GM18951 (cell line): ENCODE data around the gene CD300E.
"Not testable (repeated sequence)": the region's sequence is repeated elsewhere in the genome, so short reads cannot be mapped to it uniquely, and the experiment has no call there.

Experiments used
- POLR2A ChIP-seq: IDR thresholded peaks from 4 replicates; pipeline ENCODE4 v1.6.1; 2011; ENCODE audit warnings: mild to moderate bottlenecking; ENCODE audit not compliant: insufficient read length, insufficient read depth; ENCODE audit errors: extremely low read depth
- in situ Hi-C: fragments of 300-500 bp; cut with MboI; formaldehyde crosslinking; loops from one replicate; pipeline ENCODE4 v1.12.0; 2022; ENCODE audit warnings: low sequenced_read_pairs, mixed read lengths, inconsistent platforms; ENCODE audit not compliant: unreplicated experiment

The CD300E gene

DNA sequence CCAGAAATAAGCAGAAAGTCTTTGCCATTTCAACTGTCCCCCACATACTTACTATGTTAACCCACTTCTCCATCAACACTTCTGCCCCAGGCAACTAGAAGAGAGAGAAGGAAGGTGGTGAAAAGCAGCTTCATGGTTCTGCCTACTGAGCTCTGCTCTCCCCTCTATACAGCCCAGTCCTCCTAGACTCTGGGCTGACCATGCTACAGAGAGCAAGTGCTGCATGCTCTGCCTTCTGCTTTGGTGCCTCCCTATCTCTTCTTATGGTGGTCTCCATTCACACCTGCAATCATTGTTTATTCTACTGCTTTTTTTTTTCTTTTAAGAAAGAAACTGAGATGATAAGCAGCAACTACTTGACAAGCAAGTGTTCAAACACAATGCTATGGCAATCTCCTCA, 20.3 kb upstream of the CD300E start:
- in situ Hi-C loops: no loop called here
- no peak for TF ChIP-seq POLR2A

DNA sequence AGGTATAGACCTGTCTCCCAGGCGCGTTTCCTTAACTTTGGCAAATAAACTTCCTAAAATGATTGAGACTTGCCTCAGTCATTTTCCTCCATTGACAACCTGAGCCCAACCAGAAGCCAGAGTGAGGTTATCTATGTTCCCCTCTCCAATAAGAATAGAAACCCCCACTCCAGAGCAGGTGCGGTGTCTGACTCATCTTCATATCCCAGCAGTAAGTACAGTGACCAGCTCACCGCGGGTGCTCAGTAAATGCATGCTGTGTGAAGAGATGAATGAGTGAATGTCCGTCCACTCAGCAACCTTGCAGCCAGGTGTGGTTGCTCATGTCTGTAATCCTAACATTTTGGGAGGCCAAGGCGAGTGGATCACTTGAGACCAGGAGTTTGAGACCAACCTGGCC, 19.5 kb upstream of the CD300E start:
- TF ChIP-seq POLR2A: no peak
- in situ Hi-C loops: no loop called here

DNA sequence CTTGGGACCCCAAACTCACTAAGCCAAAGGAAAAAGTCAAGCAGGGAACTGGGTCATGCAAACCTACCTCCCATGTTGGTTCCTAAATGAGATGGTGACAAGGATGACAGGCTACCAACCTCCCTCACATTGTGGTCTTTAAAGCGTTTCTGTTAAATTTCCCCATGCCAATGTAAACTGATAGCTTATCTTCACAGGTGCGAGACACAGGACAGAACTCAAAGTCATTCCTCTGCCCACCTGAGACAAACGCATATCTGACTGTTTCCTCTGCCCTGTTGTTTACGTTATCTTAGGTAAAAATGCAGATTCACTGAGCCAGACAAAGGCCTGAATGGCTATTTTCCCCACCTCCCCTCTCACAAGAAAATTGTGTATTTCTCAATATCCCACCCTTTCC, 19.0 kb upstream of the CD300E start:
- in situ Hi-C loops: no loop called here
- TF ChIP-seq POLR2A: no peak

DNA sequence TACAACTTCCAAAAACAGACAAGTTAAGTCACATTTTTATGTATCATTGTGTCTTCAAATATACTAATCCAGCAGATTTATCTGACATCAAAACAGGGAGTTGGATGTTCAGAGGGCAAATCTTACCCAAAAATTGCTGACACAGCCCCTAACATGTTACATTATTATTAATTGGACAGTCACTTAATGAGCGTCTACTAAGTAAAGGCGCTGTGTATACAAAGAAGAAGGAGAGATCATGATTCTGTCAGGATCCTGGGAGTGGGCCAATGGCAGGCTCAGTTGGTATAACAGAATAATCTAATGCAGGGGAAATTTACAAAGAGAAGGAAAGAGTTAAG, 18.4 kb upstream of the CD300E start:
- no peak for TF ChIP-seq POLR2A
- in situ Hi-C loops: no loop called here

DNA sequence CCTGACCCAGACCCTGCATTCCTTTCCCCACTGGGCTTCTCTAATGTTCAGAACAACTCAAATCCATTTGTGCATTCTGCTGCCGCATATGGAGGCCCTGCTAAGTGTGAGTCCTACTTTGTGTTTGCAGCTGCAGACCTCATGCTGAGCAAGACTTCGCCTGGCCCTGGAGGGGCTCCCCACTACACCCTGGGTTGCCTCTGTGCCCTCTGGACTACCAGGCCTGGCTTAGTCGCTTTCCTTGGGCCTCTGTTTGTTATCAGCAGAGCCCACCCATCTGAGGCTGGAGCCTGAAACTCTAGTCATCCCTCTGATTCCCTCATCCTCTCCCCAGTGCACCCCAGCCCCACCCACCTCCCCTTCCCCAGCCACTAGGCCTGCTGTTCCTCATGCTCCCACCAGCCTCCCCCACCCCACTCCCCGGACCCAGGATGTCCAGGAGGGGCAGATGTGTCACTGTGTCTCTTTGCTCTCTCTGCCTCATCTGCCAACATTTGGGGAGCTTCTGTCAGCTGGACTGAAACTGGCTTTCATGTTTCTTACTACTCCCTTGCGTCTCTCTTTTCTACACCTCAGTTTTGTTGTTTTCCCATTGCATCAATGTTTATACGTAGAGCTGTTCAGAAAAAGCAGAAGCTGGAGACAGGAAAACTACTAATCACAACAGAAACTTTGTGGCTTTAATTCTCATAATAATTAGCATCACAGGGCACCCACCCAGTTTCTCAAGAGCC, 17.9 kb upstream of the CD300E start:
- in situ Hi-C loops: no loop called here
- TF ChIP-seq POLR2A: no peak

DNA sequence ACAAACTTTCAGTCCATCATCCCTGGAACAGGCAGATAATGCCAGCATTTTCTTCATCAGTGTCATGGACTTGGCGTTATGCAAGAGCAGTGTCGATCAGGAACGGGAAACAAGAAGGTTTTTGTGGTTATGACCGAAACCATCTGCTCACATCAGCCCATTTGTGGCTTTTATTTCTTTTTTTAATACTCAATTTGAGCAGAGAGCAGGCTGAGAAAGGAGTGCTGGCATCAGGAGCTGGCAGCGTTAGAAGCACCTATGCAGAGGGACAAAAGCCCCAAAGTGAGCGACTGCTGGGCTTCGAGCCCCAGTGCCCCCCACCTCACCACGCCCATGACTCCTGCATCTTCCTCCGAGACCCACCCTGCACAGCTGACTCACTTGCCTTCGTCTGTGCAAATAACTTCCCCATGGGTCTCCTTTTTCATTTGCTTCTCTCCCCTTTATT, 16.2 kb upstream of the CD300E start:
- in situ Hi-C loops: no loop called here
- no peak for TF ChIP-seq POLR2A

DNA sequence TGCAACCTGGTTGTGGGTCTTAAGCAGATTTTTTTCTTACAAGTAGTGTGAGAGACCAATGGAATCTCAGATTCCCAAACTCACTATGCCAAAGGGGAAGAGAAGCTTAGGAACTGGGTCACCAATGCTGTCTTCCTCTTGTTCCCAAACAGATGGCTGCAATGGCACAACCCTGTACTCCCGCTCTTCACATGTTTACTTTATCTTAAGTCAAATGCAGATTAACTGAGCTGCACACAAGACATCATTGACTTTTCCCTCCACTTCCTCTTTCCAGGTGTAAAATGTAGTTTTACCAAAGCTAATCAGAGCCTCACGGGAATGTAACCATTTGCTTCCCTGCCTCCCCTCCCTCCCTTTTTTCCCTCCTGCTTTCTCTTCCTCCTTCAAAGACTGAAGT, 14.4 kb upstream of the CD300E start:
- in situ Hi-C loops: no loop called here
- TF ChIP-seq POLR2A: no peak

DNA sequence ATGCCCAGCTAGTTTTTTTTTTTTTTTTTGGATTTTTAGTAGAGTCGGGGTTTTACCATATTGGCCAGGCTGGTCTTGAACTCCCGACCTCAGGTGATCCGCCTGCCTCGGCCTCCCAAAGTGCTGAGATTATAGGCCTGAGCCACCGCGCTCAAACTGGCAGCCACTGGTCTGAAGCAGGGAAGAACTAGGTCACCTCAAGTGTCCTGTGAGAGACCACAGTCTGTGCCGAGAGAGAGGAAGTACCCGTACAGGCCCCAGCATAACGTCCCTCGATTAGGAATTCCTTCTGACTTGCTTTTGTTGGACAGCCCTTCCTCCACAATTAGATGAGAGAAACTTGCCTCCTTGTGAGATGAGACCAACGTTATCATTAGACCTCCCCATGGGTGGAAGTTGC, 13.7 kb upstream of the CD300E start:
- in situ Hi-C loops: no loop called here
- no peak for TF ChIP-seq POLR2A

DNA sequence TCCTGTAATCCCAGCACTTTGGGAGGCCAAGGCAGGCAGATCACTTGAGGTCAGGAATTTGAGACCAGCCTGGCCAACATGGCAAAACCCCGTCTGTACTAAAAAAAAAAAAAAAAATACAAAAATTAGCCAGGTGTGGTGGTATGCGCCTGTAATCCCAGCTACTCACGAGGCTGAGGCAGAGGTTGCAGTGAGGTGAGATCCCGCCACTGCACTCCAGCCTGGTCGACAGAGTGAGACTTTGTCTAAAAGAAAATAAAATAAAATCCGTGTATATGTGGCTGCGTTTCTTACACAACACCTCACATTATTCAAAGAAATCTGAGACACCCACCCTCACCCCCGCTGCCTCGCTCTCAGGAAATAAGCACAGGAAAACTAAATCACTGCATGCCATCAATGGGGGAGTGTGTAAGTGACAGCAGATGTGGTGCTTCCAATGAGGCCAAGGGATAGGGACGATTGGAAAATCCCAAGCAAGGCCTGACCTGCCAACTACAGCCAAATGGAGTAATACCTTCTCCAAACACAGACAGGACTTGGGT, 13.1 kb upstream of the CD300E start:
- in situ Hi-C loops: not testable (repeated sequence)

DNA sequence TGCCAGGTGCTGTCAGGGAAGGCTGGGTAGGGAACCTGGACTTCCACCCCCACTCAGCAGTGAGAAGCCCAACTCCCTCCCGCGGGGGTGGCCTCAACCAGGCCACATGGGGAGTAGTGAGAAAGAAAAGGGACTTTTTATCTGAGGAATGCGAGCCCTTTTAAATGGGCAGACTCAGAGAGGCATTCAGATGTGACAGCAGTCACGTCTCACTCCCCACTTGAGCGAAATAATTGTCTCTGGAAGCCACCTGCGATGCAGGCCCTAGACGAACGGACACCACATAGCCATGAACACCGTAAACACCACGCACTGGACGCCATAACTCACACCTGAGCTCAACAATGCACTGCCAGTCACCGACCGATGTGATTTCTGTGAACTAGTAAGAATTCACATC, 11.9 kb upstream of the CD300E start:
- TF ChIP-seq POLR2A: no peak
- in situ Hi-C loops: no loop called here

DNA sequence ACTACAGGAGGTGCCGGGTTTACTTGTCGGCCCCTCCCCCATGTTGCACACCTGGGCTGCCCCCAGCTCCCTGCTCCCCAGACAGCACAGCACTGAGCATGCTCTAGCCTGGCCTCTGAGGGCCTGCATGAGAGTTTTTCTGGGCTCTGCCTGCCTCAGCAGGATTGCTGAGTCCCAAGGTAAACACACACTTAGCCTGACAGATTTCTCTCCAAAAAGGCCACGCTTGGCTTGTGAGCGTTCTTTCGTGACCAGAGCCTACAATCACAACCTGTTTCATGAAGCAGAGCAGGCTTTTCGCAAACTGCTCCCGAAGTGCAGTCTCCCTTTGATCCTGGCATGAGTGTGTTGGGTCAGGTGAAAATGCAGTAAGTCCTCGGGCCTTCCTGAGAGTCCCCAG, 9.8 kb upstream of the CD300E start:
- in situ Hi-C loops: no loop called here
- TF ChIP-seq POLR2A: no peak

DNA sequence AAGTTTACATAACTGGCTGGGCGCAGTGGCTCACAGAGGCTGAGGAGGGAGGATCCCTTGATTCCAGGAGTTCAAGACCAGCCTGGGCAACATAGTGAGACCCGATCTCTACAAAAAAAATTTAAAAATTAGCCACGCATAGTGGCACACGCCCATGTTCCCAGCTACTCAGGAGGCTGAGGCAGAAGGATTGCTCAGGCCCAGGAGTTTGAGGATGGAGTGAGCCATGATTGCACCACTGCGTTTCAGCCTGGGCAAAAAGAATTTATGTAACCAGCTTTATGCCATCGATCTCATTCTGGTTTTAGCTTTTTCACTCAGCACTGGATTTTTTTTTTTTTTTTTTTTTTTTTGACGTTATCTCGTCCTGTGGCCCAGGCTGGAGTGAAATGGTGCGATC, 9.1 kb upstream of the CD300E start:
- TF ChIP-seq POLR2A: no peak
- in situ Hi-C loops: no loop called here

DNA sequence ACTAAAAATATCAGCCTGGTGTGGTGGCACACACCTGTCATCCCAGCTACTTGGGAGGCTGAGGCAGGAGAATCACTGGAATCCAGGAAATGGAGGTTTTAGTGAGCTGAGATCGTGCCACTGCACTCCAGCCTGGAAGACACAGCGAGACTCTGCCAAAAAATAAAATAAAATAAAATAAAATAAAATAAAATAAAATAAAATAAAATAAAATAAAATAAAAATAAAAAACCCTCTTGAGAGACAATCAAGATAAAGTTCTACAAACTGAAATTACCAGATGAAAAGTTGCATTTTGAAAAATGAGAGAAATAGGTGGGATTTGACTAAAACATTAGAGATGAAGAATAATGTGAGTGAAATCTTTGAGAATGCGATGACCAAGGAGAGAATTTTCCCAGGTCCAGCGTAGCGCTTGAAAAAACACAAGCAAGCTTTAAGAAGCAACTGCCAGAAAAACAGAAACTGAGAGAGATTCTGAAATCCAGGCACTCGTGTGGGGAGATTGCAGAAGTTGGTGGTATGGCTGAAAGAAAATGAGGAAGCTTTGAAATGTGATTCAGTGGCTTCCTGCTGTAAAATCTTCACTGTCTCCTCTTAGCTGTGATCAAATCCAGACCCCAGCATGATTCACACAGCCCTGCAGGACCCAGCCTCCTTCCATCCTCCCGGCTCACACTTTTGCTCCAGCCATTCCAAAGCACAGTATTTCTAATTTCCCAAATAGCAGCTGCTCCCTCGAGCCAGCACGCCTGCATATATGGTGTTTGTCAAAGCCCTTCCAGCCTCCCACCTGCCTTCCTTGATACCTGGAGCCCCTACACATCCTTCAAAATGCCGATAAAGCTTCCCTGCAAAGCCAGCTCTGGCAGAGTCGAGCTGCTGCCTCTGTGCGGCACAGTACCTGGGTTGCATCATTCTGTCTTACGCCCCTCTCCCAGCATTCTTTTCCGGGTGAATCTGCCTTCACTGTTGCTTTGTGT, 8.2 kb upstream of the CD300E start:
- no peak for TF ChIP-seq POLR2A
- in situ Hi-C loops: no loop called here

DNA sequence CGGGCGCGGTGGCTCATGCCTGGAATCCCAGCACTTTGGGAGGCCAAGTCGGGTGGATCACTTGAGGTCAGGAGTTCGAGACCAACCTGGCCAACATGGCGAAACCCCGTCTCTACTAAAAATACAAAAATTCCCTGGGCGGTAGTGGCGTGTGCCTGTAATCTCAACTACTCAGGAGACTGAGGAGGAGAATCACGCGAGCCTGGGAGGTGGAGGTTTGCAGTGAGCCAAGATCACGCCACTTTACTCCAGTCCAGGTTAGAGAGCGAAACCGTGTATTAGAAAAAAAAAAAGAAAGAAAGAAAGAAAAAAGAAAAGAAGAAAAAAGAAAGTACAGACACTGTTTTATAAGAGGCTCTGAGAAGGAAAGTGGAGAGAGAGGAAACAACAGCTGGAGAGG, 6.7 kb upstream of the CD300E start:
- in situ Hi-C loops: not testable (repeated sequence)
